Limb (tissue), 2 donors: ENCODE results near the gene WDR82.
"Not testable (repeated sequence)": the region's sequence is repeated elsewhere in the genome, so short reads cannot be mapped to it uniquely, and the experiment has no call there.

Source experiments
- DNase-seq, 2 donors: peaks; one replicate each; pipeline ENCODE4 v3.0.0-alpha.2; 2016; ENCODE audit errors: extremely low spot score in 2 of 2

WDR82 gene

DNA sequence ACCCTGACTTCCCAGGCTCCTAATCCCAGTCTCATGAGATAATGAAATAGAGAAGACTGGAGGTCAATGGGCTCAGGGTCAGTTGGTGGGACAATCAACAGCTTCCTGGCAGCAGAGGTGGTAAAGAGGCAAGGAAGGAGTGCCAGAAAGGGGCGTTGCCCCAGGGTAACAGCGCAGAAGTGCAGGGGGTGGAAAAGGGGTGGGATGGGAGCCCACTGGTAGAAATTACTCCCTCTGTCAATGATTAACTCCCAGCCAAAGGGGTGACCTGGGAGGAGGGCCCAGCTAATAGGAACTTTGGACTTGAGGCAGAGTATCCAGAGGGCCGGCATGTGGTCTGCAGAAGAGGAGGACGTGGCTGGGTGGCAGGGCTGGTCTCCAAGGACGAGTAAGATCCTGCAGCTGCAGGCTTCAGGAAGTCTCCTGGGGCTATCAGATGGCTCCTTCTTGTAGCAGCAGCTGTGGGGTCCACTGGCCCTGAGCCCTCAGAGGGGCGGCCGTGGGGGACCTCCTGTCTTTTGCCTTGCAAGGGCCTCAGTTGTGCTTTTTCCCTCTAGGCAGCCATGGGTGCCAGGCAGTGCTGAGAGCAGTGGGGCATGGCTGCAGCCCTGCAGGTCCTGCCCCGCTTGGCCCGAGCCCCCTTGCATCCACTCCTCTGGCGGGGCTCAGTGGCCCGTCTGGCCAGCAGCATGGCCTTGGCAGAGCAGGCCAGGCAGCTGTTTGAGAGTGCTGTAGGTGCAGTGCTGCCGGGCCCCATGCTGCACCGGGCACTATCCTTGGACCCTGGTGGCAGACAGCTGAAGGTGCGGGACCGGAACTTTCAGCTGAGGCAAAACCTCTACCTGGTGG is 11.5 kb upstream of the WDR82 start:
- DNase-seq: peak in 1 of 2 donors; percentile 28

DNA sequence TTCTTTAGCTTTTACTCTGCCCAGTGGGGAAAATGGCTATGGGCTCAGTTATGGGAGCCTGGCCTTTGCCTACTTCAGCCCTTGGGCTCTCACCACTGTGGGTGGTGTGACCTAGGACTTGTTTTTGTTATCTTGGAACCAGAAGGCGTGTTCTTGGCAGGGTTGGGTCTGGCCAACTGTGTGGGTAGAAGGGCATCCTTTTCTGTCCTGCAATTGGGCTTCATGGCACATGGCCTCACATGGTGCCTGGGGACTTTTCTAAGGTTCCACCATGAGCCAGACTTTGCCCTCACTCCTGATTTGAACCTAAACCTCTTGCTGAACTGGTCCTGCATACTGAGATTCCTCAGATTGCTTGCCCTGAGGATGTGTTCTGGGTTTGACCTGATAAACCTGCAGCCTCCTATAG is 10.9 kb upstream of the WDR82 start:
- DNase-seq: peak in 1 of 2 donors; percentile 18

DNA sequence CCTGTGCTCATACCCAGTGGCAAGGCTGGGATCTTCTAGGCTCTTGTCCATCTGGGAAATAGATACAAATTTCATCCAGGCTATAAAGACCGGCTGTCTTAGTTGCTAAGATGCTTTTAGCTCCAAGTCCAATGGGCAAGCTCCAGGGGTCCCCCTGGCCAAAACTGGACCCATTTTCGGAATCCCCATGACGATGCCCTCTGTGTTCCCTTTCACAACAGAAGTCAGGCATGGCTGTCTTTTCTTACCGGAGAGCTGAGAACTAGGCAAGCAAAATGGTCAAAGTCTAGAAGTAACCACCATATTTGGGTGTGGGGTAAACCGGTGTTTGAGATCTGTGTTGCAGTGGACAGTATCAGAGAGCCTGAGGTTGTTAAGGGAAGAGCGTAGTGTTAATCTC is 10.2 kb upstream of the WDR82 start:
- DNase-seq: peak in 1 of 2 donors; percentile 27

DNA sequence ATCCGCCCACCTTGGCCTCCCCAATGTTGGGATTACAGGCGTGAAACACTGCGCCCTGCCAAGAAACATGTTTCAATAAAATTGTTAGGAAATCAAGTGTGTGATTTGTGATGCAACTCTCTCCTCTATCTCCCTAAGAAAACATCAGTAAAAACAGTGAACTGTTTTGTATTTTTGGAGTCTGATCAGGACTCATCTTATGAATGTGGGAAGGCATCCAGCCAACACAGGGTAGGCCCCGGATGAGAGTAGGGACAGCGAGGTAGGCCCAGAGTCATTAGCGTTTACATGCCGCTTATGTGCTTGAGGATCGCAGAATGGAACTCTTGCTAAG is 8.3 kb upstream of the WDR82 start:
- no peak for DNase-seq

DNA sequence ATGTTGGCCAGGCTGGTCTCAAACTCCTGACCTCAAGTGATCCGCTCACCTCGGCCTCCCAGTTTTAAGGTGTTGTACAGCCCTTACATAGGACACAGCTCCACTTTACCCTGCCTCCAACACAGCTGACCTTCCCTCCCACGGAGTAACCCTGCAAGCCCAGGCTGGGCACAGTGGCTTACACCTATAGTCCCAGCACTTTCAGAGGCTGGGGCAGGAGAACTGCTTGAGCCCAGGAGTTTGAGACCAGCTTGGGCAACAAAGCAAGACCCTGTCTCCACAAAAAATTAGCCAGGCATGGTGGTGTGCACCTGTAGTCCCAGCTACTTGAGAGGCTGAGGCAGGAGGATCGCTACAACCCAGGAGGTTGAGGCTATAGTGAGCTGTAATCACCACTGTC is 5.6 kb upstream of the WDR82 start:
- not testable (repeated sequence) for DNase-seq

DNA sequence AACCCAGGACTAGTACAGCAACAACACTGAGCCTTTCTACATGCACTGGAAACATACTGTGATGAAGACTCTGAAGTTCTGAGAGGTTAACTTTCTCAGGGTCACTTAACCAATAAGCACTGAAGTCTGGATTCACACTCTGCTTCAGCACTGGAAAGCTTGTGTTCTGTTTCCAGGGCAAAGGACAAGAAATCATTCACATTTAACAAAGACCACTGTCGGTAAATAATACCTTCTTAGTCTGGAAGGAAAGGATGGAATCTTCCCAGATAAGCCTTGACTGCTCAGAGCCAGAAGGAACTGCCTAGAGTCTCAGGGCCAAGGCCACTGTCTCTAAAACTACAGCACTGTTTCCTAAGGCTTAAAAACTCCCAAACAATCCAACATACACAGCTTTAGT is 4.9 kb upstream of the WDR82 start:
- DNase-seq: no peak

DNA sequence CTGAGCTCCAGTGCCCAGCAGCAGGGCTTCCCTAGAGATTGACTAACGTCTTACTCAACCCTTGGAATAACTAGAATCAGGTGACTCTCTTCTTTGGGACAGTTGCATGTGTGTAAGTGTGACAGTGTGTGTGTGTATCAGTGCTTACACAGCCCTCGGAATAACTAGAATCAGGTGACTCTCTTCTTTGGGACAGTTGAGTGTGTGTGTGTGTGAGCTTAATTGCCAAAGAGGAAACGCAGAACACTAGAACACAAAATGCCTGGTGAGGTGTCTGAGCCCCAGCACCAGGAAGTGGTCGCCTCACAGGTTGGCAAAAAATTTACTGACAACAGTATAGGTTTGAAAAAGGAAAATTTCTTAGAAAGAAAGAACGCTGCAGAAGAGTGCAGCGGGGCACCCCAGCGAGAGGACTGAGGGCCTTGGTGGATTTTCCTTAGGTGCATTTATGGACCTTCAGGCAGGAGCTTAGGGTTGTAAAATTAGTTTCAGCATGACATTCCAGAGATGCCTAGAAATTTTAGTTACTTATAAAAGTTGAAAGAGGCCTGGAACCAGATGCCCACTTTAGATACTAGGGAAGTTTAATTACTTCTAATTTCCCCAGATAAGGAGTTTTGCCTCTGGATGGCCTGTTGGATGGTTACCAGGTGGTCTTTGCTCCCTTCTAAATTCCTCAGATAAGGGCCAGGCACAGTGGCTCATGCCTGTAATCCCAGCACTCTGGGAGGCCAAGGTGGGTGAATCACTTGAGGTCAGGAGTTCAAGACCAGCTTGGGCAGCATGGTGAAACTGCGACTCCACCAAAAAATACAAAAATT is 3.7 kb upstream of the WDR82 start:
- no peak for DNase-seq

DNA sequence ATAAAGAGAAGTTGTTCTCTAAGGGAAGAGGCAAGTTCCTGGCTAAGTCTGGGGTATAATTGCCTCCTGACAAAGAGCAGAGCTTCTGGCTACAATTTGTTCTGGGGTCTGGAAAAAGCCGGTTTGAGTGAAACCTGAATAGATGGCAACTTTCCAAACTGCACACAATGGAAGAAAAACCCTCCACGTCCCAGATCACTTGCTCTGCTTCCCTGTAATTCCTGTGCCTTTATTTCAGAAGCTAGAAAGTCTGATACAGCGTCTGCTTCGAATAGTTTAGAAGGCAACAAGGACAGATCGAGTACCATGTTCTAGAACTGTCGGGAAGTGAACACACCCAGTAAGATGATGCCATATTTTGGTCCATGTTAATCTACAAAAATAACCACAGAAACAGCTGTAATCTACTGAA is 1.6 kb upstream of the WDR82 start:
- peak; percentile 60 to 81 for DNase-seq

DNA sequence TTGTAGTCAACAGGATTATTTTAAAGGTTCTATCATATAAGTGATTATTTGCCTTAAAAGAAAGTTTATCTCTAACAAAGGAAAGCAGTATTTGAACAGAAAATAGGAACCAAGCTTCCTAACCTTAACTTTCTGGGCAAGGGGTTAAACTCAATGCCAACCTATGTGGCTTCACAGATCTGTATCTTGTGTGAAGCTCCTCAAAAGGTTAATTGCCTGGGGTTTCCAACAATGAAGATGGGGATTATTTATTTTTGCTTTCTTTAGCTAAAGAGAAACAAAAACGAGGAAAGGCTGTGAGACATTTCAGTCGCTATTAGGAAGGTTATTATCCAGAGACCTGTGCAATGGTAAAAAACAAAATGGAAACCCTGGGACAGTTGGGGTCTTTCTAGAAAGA is 1.1 kb upstream of the WDR82 start:
- DNase-seq: no peak

DNA sequence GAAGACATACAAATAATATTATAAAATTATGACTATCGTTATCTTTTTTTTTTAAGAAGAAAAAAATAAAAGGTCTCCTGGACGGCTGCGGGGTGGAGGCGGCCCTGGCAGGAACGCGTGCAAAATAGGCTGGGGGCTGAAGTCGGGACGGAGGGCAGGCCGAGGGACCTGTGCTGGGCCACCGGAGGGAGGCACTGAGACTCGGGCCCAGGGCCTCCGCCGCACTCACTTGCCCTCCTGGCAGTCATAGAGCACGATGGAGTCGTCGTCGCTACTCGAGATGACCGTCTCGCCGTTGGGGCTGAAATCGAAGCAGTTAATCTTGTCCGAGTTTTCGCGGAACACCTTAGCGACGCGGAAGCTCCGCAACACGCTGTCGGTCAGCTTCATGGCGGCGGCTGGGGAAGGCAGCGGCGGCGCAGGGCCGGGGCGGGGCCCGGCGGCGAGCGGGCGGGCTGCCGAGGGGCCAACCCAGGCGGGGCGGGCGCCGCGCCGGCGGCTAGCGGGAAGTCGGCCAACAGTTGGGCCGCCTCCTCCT is 408 bp downstream of the WDR82 start:
- peak in 1 of 2 donors; percentile 36 for DNase-seq

DNA sequence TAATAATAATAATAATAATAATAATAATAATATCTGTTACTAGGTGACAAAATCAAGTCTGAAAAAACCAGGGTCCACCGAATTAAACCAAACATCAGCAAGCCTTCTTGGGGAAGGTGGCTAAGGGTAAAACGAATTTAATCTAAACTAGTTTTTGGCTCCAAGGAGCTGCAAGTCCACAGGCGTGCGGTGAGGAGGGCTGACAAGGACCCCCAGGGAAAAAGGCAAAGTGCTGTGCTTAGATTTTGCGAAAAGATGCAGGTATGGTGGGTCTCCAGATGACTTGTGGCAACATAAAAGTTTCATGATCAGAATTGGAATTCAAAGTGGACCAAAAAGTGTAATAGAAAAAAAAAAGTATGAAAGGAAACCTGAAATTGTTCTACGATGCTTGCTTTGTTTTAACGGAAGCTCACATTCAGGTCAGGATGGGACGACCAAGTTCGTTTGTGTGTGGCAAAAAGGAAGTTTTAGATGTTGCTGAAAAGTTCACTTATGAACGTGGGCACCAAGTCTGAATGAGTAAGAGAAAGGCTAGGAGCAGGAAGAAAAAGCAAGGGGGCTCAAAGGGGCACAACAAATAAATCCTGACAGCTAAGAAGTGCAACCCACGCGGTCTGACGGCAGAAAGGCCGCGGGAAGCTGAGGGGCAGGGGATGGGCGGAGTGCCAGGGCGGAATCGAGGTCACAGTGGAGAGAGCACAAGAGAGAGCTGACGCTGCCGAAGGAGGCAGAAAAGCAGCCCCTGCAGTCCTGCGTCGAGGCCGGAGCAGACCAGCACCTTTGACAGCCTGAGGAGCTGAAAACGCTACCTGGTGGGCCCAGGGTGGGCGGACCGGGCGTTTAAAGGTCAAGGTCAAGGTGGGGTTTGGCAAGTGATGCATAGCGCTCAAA is 1.1 kb downstream of the WDR82 start:
- DNase-seq: peak in 1 of 2 donors; percentile 79

DNA sequence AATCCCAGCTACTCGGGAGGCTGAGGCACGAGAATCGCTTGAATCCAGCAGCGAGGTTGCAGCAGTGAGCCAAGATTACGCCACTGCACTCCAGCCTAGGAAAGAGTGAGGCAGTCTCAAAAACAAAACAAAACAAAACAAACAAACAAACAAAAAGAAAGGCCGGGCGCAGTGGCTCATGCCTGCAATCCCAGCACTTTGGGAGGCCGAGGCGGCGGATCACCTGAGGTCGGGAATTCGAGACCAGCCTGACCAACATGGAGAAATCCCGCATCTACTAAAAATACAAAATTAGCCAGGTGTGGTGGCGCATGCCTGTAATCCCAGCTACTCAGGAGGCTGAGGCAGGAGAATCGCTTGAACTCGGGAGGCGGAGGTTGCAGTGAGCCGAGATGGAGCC is 3.7 kb downstream of the WDR82 start:
- not testable (repeated sequence) for DNase-seq

DNA sequence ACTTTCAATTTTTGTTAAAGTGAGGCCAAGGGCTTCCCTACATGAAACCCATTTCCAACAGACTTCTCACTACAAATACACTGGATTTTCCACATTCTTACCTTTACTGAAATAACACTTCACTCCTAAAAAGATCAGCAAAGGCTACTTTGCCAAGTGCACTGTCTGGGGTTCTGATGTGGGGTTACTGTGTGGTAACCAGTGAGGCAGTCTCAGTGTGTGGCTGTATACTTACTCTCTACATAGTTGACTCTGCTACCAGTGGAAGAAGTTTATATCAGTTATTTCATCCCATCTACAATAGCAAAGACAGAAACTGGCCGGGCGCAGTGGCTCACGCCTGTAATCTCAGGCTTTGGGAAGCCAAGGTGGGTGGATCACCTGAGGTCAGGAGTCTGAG is 5.6 kb downstream of the WDR82 start:
- DNase-seq: no peak

DNA sequence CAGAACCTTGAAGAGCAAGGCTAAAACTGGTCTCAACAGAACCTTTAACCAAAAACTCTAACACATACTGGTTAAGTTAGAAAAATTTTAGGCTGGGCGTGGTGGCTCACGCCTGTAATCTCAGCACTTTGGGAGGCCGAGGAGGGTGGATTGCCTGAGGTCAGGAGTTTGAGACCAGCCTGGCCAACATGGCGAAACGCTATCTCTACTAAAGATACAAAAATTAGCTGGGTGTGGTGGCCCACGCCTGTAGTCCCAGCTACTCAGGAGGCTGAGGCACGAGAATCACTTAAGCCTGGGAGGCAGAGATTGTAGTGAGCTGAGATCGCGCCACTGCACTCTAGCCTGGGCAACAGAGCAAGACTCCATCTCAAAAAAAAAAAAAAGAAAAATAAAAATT is 6.3 kb downstream of the WDR82 start:
- DNase-seq: not testable (repeated sequence)

DNA sequence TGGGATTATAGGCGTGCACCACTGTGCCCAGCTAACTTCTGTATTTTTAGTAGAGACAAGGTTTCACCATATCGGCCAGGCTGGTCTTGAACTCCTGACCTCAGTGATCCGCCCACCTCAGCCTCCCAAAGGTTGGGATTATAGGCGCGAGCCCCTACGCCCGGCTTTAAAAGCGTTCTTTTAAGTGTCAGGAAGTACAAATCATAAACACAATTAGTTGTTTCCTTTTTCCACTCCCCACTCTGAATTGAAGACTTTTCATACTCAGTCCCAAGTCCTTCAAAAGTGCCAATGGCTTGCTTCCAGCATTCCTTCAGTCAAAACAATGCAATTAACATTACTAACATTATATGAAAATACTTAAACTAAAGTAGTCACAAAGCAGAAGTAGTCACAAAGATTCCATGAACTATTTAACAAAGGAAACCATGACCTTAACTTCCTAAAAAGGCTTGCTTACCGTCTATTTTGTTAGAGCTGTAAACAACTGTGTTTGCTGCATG is 8.1 kb downstream of the WDR82 start:
- no peak for DNase-seq

DNA sequence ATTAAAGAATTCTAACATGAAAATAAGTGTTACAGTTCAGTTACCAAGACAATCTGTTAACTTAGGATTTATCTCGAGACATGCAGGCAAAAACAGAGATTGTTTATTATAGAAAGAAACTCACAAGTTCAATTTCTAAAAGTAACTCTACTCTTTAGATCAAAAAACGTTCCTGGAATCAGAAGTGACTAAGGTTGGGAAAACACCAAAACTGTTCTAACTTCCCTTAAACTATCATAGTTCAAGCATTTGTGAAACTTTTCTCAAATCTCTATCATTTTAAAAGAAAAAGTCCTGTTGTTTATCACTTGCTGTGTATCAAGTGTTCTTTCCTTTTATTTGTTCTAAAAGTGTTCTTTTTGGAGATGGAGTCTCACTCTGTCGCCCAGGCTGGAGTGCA is 8.7 kb downstream of the WDR82 start:
- DNase-seq: no peak

DNA sequence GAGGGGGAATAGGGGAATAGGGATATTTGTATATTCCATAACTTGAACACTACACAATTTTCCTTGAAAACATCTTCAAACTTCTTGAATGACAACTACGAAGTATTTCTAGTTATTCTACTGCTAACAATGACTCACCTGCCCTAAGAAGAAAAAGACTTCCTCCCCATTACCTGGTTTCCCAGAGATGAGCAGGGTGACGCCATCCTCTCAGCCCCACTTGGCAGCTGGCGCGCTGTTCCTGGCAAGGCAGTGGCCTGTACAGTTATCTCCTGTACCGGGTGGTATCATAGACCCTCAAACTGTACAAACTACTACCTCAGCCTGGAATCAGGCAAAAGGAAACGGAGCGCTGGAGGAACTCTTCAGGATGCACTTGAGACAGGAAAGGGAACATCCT is 10.4 kb downstream of the WDR82 start:
- DNase-seq: no peak

DNA sequence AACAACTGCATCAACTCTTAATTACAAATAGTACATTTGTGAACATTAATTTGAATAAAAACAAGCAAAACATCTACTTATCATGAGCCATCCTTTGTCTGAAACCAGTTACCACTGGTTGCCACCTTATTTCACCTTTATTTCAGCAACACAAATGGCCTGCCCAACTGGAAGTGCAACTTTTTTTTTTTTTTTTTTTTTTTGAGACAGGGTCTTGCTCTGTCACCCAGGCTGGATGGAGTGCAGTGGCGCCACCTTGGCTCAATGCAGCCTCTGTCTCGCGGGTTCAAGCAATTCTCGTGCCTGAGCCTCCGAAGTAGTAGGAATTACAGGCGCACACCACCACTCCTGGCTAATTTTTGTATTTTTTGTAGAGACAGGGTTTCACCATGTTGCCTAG is 13.1 kb downstream of the WDR82 start:
- no peak for DNase-seq

DNA sequence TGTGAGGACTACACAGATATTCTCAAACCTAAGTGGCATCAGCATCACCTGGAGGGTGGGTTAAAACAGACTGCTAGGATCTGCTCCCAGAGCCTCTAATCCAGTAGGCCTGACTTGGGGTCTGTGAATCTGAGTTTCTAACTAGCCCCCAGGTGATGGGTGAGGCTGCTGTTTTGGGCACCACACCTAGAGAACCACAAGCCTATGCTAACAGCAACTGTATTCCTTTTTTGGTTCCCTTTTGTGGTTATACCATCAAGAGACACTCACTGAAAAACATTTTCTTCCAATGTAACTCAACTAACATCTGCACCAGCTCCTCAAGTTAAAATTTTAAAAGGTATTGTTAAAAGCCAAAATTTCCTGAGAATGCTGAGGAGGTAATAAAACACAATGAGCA is 16.0 kb downstream of the WDR82 start:
- DNase-seq: no peak

DNA sequence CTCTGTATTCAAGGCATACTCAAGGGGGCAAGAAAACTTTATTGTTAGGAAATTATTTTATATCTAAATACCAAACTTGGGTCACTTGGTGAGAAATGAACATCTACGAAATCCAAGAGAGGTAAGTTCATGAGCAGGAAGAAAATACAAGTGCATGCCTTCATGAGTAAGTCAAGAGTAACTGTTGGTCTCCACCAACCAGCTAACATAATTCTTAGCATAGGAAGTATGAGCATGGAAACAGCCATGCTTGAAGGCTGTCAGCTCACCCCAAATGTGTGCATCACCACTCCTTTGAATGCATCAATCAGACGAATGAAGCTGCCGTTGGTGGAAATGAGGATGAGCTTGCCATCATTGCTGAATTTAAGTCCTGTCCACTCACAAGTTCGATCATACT is 19.0 kb downstream of the WDR82 start:
- no peak for DNase-seq

DNA sequence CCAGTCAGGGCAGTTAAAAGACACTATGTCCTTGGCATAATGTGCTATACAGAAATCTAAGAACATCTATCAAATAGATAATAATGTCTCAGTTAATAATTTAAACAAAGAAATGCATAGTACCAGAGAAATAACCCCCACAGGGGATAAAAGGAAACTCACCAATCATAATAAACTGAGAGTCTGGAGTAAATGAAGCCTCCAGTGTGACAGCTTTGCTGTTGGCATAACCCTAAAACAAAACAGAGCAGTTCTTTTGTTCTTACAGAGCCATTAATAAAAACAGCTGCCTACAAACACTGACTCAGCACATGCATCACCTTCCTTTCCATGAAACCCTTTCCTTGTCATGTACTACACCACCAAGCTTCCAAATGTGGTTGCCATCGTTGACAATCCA is 19.4 kb downstream of the WDR82 start:
- no peak for DNase-seq
